ENCODE data around the gene NAGA. TPM values are rescaled to one million over a fixed set of nuclear protein-coding genes. Genes with fewer than 3 reads are reported as not detected.
A peak's percentile ranks its signal among the peaks of the same experiment; 100 is the strongest.
"Not testable (repeated sequence)": the region's sequence is repeated elsewhere in the genome, so short reads cannot be mapped to it uniquely, and the experiment has no call there.

Gene NAGA
- total RNA-seq, 1 donor from 2014 or later, result 16.9 TPM

GRCh38 chr22:42111798-42112197 is 41.2 kb upstream of the NAGA start:
- H3K4me3 Mint-ChIP-seq (ENCODE audit: low read depth), result no peak overlapping the region
- peaks cover 12% of the 10 kb centered on the region for H3K9me3 Mint-ChIP-seq (ENCODE audit: low read depth)
- H3K27me3 Mint-ChIP-seq, result peaks cover 13% of the 10 kb centered on the region
- peaks cover 6% of the 10 kb centered on the region for H3K36me3 Mint-ChIP-seq (ENCODE audit: insufficient read depth)
- no peak for TF ChIP-seq CTCF (IDR thresholded peaks at IDR 0.05; ENCODE audit: unreplicated experiment)
- no peak overlapping the region for H3K27ac Mint-ChIP-seq
- H3K4me1 Mint-ChIP-seq (ENCODE audit: low read depth), result peaks cover 7% of the 10 kb centered on the region
- no peak for DNase-seq (ENCODE audit: low spot score, unreplicated experiment)

- Mint-ChIP-seq H3K9me3 (ENCODE audit: low read depth) (peaks cover 4% of the 10 kb centered on the region), H3K4me1 (ENCODE audit: low read depth) (peaks cover 7% of the 10 kb centered on the region), H3K27me3 (peaks cover 13% of the 10 kb centered on the region), H3K4me3 (ENCODE audit: low read depth) (no peak overlapping the region), H3K27ac (no peak overlapping the region), H3K36me3 (ENCODE audit: insufficient read depth) (peaks cover 3% of the 10 kb centered on the region)
- no peak for TF ChIP-seq CTCF (IDR thresholded peaks at IDR 0.05; ENCODE audit: unreplicated experiment)
- no peak for DNase-seq (ENCODE audit: low spot score, unreplicated experiment)
Observed at GRCh38 chr22:42108848-42109247, 38.2 kb upstream of the NAGA start.

GRCh38 chr22:42104332-42104860 is 33.8 kb upstream of the NAGA start:
- Mint-ChIP-seq H3K36me3 (ENCODE audit: insufficient read depth) (peaks cover 18% of the 10 kb centered on the region), H3K27me3 (peaks cover 11% of the 10 kb centered on the region), H3K9me3 (ENCODE audit: low read depth) (peaks cover 15% of the 10 kb centered on the region)
- H3K27ac Mint-ChIP-seq; H3K4me3 Mint-ChIP-seq (ENCODE audit: low read depth); H3K4me1 Mint-ChIP-seq (ENCODE audit: low read depth); DNase-seq (ENCODE audit: low spot score, unreplicated experiment): not testable (repeated sequence)

- H3K9me3 Mint-ChIP-seq (ENCODE audit: low read depth), result peaks cover 18% of the 10 kb centered on the region
- DNase-seq (ENCODE audit: low spot score, unreplicated experiment), result no peak
- peaks cover 20% of the 10 kb centered on the region for H3K36me3 Mint-ChIP-seq (ENCODE audit: insufficient read depth)
- H3K4me1 Mint-ChIP-seq (ENCODE audit: low read depth), result no peaks in the 10 kb centered on the region
- H3K4me3 Mint-ChIP-seq (ENCODE audit: low read depth), result no peak overlapping the region
- no peak overlapping the region for H3K27ac Mint-ChIP-seq
- TF ChIP-seq CTCF (IDR thresholded peaks at IDR 0.05; ENCODE audit: unreplicated experiment), result no peak
- H3K27me3 Mint-ChIP-seq, result no peaks in the 10 kb centered on the region
Observed at GRCh38 chr22:42101199-42101598, 30.6 kb upstream of the NAGA start.

GRCh38 chr22:42091455-42091782 is 20.8 kb upstream of the NAGA start:
- peak overlapping the region; percentile 100 for H3K27ac Mint-ChIP-seq
- H3K4me3 Mint-ChIP-seq (ENCODE audit: low read depth), result peak overlapping the region; percentile 98
- H3K27me3 Mint-ChIP-seq, result no peaks in the 10 kb centered on the region
- H3K36me3 Mint-ChIP-seq (ENCODE audit: insufficient read depth), result peaks cover 12% of the 10 kb centered on the region
- no peaks in the 10 kb centered on the region for H3K9me3 Mint-ChIP-seq (ENCODE audit: low read depth)
- H3K4me1 Mint-ChIP-seq (ENCODE audit: low read depth), result peaks cover 5% of the 10 kb centered on the region
- DNase-seq (ENCODE audit: low spot score, unreplicated experiment), result no peak
- TF ChIP-seq CTCF (IDR thresholded peaks at IDR 0.05; ENCODE audit: unreplicated experiment), result no peak

- Mint-ChIP-seq H3K4me3 (ENCODE audit: low read depth) (peak within 1 kb of the TSS; percentile 98), H3K27me3 (no peaks in the 10 kb centered on the region), H3K9me3 (ENCODE audit: low read depth) (no peaks in the 10 kb centered on the region), H3K27ac (peak within 1 kb of the TSS; percentile 100), H3K4me1 (ENCODE audit: low read depth) (peaks cover 5% of the 10 kb centered on the region), H3K36me3 (ENCODE audit: insufficient read depth) (peaks cover 17% of the 10 kb centered on the region)
- peak; percentile 88 for TF ChIP-seq CTCF (IDR thresholded peaks at IDR 0.05; ENCODE audit: unreplicated experiment)
- peak; percentile 97 for DNase-seq (ENCODE audit: low spot score, unreplicated experiment)
Observed at GRCh38 chr22:42090596-42091454, 20.2 kb upstream of the NAGA start, which contains the start of gene NDUFA6. Gene NDUFA6 (minus strand): TSS chr22:42090772. CDS start chr22:42090744, 28 bp downstream.

Measured in progenitor cell of endocrine pancreas (in vitro differentiated cells).